Osteoblast (primary cell): ENCODE measurements around the gene CPD. TPM values are rescaled to one million over a fixed set of nuclear protein-coding genes. Genes with fewer than 3 reads are reported as not detected.

Experiments used
- DNase-seq: peaks from one replicate; pipeline ENCODE4 v3.0.0; 2011; ENCODE audit warnings: low spot score, mixed read lengths; ENCODE audit not compliant: insufficient read length; ENCODE audit errors: missing footprints
- H2AFZ ChIP-seq: 2 replicates; pipeline ENCODE4 v1.6.0; 2011; ENCODE audit warnings: mild to moderate bottlenecking, low read length
- H3K27ac ChIP-seq: 2 replicates; pipeline ENCODE4 v1.5.1; 2011; ENCODE audit warnings: mild to moderate bottlenecking, low read depth, low read length, moderate library complexity
- H3K27me3 ChIP-seq: 2 replicates; pipeline ENCODE4 v1.6.0; 2012; ENCODE audit warnings: mild to moderate bottlenecking, control low read depth, inconsistent platforms, low read length, moderate library complexity; ENCODE audit not compliant: insufficient read depth
- H3K36me3 ChIP-seq: 2 replicates; pipeline ENCODE4 v1.5.1; 2011; ENCODE audit warnings: mild to moderate bottlenecking, low read length, control low read depth, moderate library complexity; ENCODE audit not compliant: insufficient read depth
- H3K4me1 ChIP-seq: 2 replicates; pipeline ENCODE4 v1.5.1; 2011; ENCODE audit warnings: mild to moderate bottlenecking, low read length, control low read depth, moderate library complexity; ENCODE audit not compliant: insufficient read depth
- H3K4me2 ChIP-seq: 2 replicates; pipeline ENCODE4 v1.6.0; 2011; ENCODE audit warnings: mild to moderate bottlenecking, low read length; ENCODE audit not compliant: insufficient read depth
- H3K4me3 ChIP-seq: fragments of 200-600 bp; sonication (generic); 3 replicates; pipeline ENCODE4 v1.5.1; 2012; ENCODE audit warnings: mild to moderate bottlenecking, low read length, inconsistent platforms; ENCODE audit not compliant: insufficient read depth
- H3K79me2 ChIP-seq: 2 replicates; pipeline ENCODE4 v1.6.0; 2012; ENCODE audit warnings: mild to moderate bottlenecking, low read length, control low read depth, inconsistent platforms; ENCODE audit not compliant: insufficient read depth
- H3K9me3 ChIP-seq: 2 replicates; pipeline ENCODE4 v1.5.1; 2011; ENCODE audit warnings: low read depth, low read length, control low read depth
- H4K20me1 ChIP-seq: 2 replicates; pipeline ENCODE4 v1.6.0; 2012; ENCODE audit warnings: mild to moderate bottlenecking, low read length, control low read depth; ENCODE audit not compliant: insufficient read depth
- CTCF ChIP-seq: IDR thresholded peaks from 2 replicates; pipeline ENCODE4 v1.5.1; 2011; ENCODE audit warnings: mild to moderate bottlenecking, low read depth, low read length, moderate library complexity; ENCODE audit errors: extremely low read depth
- total RNA-seq: library from RNA; depleted of rRNA; stranded (reverse); fragments of >200 nt; gene quantifications from 2 replicates; pipeline ENCODE4 v1.2.3, GENCODE V29; 2012

The CPD gene
- total RNA-seq, 1 donor, result 95.2 TPM

GRCh38 chr17:30345089-30345433 is 33.7 kb upstream of the CPD start:
- H2AFZ ChIP-seq, result no peak overlapping the region
- no peaks in the 10 kb centered on the region for H3K36me3 ChIP-seq
- no peak for DNase-seq
- H3K4me2 ChIP-seq, result no peak overlapping the region
- no peaks in the 10 kb centered on the region for H3K79me2 ChIP-seq
- peaks cover 16% of the 10 kb centered on the region for H3K4me1 ChIP-seq
- H3K27me3 ChIP-seq, result peaks cover 6% of the 10 kb centered on the region
- H3K9me3 ChIP-seq, result no peaks in the 10 kb centered on the region
- H4K20me1 ChIP-seq, result no peaks in the 10 kb centered on the region
- no peak overlapping the region for H3K27ac ChIP-seq
- H3K4me3 ChIP-seq, result no peak overlapping the region
- TF ChIP-seq CTCF, result no peak

- no peak for TF ChIP-seq CTCF
Measured at GRCh38 chr17:30345527-30346075, 33.1 kb upstream of the CPD start.

GRCh38 chr17:30346221-30346795 is 32.4 kb upstream of the CPD start:
- no peak for DNase-seq
- H4K20me1 ChIP-seq, result no peaks in the 10 kb centered on the region
- H3K4me3 ChIP-seq, result no peak overlapping the region
- H2AFZ ChIP-seq, result no peak overlapping the region
- H3K36me3 ChIP-seq, result no peaks in the 10 kb centered on the region
- peaks cover 6% of the 10 kb centered on the region for H3K27me3 ChIP-seq
- H3K27ac ChIP-seq, result no peak overlapping the region
- H3K4me2 ChIP-seq, result no peak overlapping the region
- peaks cover 7% of the 10 kb centered on the region for H3K4me1 ChIP-seq
- H3K9me3 ChIP-seq, result no peaks in the 10 kb centered on the region
- no peak for TF ChIP-seq CTCF
- H3K79me2 ChIP-seq, result no peaks in the 10 kb centered on the region

More at GRCh38 chr17:30345527-30346075, 33.1 kb upstream of the CPD start:
- Histone ChIP-seq H3K27me3 (peaks cover 6% of the 10 kb centered on the region), H3K36me3 (no peaks in the 10 kb centered on the region), H4K20me1 (no peaks in the 10 kb centered on the region), H3K79me2 (no peaks in the 10 kb centered on the region), H3K4me1 (peaks cover 11% of the 10 kb centered on the region), H3K4me2 (no peak overlapping the region), H3K9me3 (no peaks in the 10 kb centered on the region), H3K27ac (no peak overlapping the region), H2AFZ (no peak overlapping the region), H3K4me3 (no peak overlapping the region)
- DNase-seq, result peak; percentile 4

- H3K27ac ChIP-seq, result no peak overlapping the region
- H3K36me3 ChIP-seq, result no peaks in the 10 kb centered on the region
- no peak for DNase-seq
- no peak overlapping the region for H2AFZ ChIP-seq
- H3K4me2 ChIP-seq, result no peak overlapping the region
- no peaks in the 10 kb centered on the region for H3K79me2 ChIP-seq
- H4K20me1 ChIP-seq, result no peaks in the 10 kb centered on the region
- no peaks in the 10 kb centered on the region for H3K9me3 ChIP-seq
- peaks cover 7% of the 10 kb centered on the region for H3K4me1 ChIP-seq
- H3K4me3 ChIP-seq, result no peak overlapping the region
- TF ChIP-seq CTCF, result no peak
- peaks cover 6% of the 10 kb centered on the region for H3K27me3 ChIP-seq
Measured at GRCh38 chr17:30347488-30347887, 31.2 kb upstream of the CPD start.
